ENCODE measurements around the gene ANOS1. TPM values are rescaled to one million over a fixed set of nuclear protein-coding genes. Genes with fewer than 3 reads are reported as not detected.

Gene ANOS1
- total RNA-seq, 1 donor from 2014 or later = 5.0 TPM

- TF ChIP-seq CTCF (IDR thresholded peaks at IDR 0.05; ENCODE audit: borderline replicate concordance) = no peak
- no peak overlapping the region for H3K27ac ChIP-seq (replicated peaks)
- no peak for DNase-seq
Measured at GRCh38 chrX:8684201-8684965, 47.6 kb downstream of the ANOS1 start.

GRCh38 chrX:8683687-8684086 lies 48.2 kb downstream of the ANOS1 start:
- Histone ChIP-seq H3K27ac (replicated peaks) (no peak overlapping the region), H3K27me3 (ENCODE audit: low read depth) (no peaks in the 10 kb centered on the region), H3K4me3 (no peak overlapping the region), H3K36me3 (no peaks in the 10 kb centered on the region), H3K9me3 (replicated peaks) (no peaks in the 10 kb centered on the region), H3K4me1 (no peaks in the 10 kb centered on the region)
- DNase-seq = no peak
- TF ChIP-seq CTCF (IDR thresholded peaks at IDR 0.05; ENCODE audit: borderline replicate concordance) = no peak
- intact Hi-C loops (cut with micrococcal nuclease) = no loop called here

More at GRCh38 chrX:8684201-8684965, 47.6 kb downstream of the ANOS1 start:
- intact Hi-C loops (cut with micrococcal nuclease) = no loop called here
- no peaks in the 10 kb centered on the region for H3K27me3 ChIP-seq (ENCODE audit: low read depth)
- H3K4me3 ChIP-seq = no peak overlapping the region
- no peaks in the 10 kb centered on the region for H3K9me3 ChIP-seq (replicated peaks)
- no peaks in the 10 kb centered on the region for H3K36me3 ChIP-seq
- no peaks in the 10 kb centered on the region for H3K4me1 ChIP-seq

GRCh38 chrX:8679550-8679949 lies 52.4 kb downstream of the ANOS1 start:
- intact Hi-C loops (cut with micrococcal nuclease) = no loop called here
- no peak for DNase-seq
- TF ChIP-seq CTCF (IDR thresholded peaks at IDR 0.05; ENCODE audit: borderline replicate concordance) = no peak
- no peak overlapping the region for H3K4me3 ChIP-seq
- no peaks in the 10 kb centered on the region for H3K9me3 ChIP-seq (replicated peaks)
- no peak overlapping the region for H3K27ac ChIP-seq (replicated peaks)
- H3K36me3 ChIP-seq = no peaks in the 10 kb centered on the region
- no peaks in the 10 kb centered on the region for H3K27me3 ChIP-seq (ENCODE audit: low read depth)
- no peaks in the 10 kb centered on the region for H3K4me1 ChIP-seq

GRCh38 chrX:8675006-8675630 lies 56.8 kb downstream of the ANOS1 start:
- intact Hi-C loops (cut with micrococcal nuclease) = no loop called here
- DNase-seq = no peak
- Histone ChIP-seq H3K4me1 (no peaks in the 10 kb centered on the region), H3K4me3 (no peak overlapping the region), H3K27me3 (ENCODE audit: low read depth) (no peaks in the 10 kb centered on the region), H3K27ac (replicated peaks) (no peak overlapping the region), H3K9me3 (replicated peaks) (no peaks in the 10 kb centered on the region), H3K36me3 (no peaks in the 10 kb centered on the region)
- no peak for TF ChIP-seq CTCF (IDR thresholded peaks at IDR 0.05; ENCODE audit: borderline replicate concordance)

- Histone ChIP-seq H3K4me1 (no peaks in the 10 kb centered on the region), H3K27me3 (ENCODE audit: low read depth) (no peaks in the 10 kb centered on the region), H3K36me3 (no peaks in the 10 kb centered on the region), H3K9me3 (replicated peaks) (no peaks in the 10 kb centered on the region), H3K4me3 (no peak overlapping the region), H3K27ac (replicated peaks) (peak overlapping the region; percentile 3)
- TF ChIP-seq CTCF (IDR thresholded peaks at IDR 0.05; ENCODE audit: borderline replicate concordance) = no peak
- no peak for DNase-seq
- intact Hi-C loops (cut with micrococcal nuclease) = no loop called here
Measured at GRCh38 chrX:8673201-8673600, 58.7 kb downstream of the ANOS1 start.

All from left ventricle myocardium inferior (tissue), 1 donor.